K562 treated with DMSO at 1 percent for 24 hours (cell line): Measurements from ENCODE around the gene LTB4R. TPM values are rescaled to one million over a fixed set of nuclear protein-coding genes. Genes with fewer than 3 reads are reported as not detected.

Source experiments
- total RNA-seq: library from RNA; unstranded; fragments of 300-600 nt; gene quantifications from 2 replicates; pipeline ENCODE4 v1.2.3, GENCODE V29; 2022; ENCODE audit warnings: low read depth; ENCODE audit not compliant: insufficient read depth

The LTB4R gene, protein sequence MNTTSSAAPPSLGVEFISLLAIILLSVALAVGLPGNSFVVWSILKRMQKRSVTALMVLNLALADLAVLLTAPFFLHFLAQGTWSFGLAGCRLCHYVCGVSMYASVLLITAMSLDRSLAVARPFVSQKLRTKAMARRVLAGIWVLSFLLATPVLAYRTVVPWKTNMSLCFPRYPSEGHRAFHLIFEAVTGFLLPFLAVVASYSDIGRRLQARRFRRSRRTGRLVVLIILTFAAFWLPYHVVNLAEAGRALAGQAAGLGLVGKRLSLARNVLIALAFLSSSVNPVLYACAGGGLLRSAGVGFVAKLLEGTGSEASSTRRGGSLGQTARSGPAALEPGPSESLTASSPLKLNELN
- total RNA-seq, result 8.1 and 11.2 TPM in 2 replicates

DNA sequence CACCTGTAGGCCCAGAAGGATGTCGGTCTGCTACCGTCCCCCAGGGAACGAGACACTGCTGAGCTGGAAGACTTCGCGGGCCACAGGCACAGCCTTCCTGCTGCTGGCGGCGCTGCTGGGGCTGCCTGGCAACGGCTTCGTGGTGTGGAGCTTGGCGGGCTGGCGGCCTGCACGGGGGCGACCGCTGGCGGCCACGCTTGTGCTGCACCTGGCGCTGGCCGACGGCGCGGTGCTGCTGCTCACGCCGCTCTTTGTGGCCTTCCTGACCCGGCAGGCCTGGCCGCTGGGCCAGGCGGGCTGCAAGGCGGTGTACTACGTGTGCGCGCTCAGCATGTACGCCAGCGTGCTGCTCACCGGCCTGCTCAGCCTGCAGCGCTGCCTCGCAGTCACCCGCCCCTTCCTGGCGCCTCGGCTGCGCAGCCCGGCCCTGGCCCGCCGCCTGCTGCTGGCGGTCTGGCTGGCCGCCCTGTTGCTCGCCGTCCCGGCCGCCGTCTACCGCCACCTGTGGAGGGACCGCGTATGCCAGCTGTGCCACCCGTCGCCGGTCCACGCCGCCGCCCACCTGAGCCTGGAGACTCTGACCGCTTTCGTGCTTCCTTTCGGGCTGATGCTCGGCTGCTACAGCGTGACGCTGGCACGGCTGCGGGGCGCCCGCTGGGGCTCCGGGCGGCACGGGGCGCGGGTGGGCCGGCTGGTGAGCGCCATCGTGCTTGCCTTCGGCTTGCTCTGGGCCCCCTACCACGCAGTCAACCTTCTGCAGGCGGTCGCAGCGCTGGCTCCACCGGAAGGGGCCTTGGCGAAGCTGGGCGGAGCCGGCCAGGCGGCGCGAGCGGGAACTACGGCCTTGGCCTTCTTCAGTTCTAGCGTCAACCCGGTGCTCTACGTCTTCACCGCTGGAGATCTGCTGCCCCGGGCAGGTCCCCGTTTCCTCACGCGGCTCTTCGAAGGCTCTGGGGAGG is at the start of gene LTB4R:
LTB4R (plus strand) TSS at position 857 of the 959 bp plus-strand sequence. CDS start 4,150 bp downstream, outside the sequence.

DNA sequence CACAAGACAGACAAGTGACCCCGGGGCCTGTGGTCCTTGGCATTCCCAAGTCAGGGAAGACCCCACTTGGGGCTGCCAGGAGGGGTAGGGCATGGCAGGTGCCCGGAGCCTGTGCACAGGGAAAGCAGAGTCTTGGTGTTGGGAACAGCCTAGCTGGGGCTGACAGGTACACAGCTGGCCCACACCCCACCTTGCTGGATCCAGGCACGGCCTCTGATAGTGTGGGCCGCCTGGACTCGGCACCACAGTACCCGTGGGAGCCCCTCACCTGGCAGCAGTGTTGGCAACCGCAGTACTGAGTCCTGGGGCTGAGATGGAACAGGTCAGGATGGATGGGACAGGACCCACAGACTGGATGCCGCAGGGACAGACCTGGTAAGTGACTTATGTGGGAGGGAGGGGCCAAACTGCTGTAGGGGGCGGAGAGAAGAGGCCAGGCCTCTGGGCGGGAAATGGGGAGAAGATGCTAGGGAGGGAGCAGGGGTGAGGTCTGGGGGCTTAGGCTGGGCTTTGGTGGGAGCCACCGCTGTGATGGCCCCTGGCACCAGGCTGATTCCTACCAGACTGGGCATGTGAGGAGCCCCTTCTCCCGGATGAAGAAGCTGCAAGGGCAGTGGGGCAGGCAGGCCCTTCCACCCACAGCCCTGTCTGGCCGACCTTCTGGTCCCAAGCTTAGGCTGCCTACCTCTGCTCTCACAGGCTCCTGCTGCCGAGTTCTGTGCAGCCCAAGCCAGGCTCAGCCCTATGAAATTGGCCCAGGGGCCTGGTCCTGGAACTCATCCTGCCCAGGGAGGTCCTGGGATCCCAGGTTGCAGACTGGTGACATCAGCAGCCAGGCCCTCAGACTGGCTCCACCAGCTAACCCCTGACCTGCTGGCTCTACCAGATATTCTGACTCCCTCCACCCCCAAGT is 48.2 kb upstream of the LTB4R start, which contains the start of gene TGM1:
TGM1 (minus strand) TSS at position 357 of the 913 bp plus-strand sequence. CDS start 825 bp downstream, outside the sequence.

DNA sequence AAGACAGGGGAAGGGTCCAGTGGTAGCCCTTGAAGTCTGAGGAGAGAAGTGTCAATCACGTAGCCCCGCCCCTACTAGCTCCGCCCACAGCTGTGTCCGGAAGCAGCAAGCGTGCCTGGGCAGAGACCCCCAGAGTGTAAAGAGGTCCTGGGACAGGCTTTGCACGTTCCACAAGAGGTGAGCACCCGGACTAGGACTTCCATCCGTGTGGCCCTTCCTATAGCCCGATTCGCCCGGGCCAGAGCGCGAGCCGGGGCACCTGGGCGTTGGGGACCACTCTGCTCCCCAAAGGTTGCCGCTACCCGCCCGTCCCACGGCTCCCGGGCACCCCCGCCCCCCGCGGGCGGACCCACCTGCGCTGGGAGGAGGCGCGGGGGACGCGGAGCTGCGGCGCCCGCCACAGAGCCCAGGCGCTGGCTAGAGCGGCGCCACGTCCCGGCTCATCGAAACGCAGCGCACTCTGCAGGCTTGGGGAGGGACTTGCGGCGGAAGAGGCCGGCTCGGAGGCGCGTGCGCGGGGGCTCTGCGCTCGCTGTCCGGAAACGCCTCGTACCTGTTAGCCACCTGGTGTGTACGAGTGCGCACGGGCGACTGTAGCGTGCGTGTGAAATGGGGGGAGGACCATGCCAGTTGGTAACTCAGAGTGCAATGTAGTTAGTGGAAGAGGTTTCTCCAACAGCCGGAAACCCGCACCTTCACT is 40.0 kb upstream of the LTB4R start, which contains the start of gene RABGGTA:
RABGGTA (minus strand) TSS at position 464 of the 700 bp plus-strand sequence. CDS start 482 bp downstream, outside the sequence.

DNA sequence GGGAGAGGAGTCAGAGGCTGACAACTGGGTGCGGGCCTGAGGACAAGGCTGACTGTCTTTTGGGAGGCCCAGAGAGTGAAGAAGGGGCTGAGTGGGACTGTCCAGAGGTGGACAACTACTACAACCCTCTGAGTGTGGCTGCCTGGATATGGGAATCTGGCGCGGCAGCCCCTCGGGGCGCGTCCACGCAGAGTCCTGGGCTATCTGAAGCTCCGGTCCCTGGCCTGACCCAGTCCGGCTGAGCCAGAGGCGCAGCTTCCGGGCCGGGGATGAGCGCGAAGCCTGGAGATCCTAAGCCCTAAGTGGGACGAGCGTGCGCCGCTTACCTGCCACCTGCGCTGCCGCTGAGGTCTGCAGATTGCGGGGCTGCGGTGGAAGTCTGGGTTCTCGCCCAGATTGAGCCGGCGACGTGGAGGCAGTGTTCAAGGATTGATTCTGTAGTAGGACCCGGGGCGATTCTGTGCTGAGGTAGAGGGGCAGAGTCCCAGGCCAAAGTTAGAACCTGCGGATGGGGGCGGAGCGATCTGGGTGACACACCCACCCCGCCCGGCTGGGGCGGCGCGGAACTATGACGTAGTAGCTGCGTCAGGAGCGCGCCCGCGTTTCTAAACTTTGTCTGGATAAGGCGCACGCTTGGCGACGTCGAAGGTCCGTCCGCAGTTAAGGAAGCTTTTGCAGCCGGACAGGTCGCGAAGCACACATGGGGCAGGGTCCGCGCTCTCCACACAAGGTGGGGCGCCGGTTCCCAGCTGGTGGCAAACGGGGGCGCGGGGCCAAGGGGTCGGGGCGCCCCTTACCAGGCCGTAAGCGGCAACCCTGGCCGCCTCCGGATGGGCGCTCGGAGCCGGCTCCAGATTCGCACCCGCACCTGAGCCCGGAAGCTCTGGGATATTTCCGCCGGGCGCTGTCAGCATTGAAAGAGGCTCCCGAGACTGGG is 11.8 kb upstream of the LTB4R start, which contains the start of the genes DHRS1 and NOP9:
DHRS1 (minus strand) TSS at position 526 of the 937 bp plus-strand sequence. CDS start 674 bp downstream, outside the sequence.
NOP9 (plus strand) TSS at position 596 of the 937 bp plus-strand sequence; CDS start at position 701, 105 bp downstream.

DNA sequence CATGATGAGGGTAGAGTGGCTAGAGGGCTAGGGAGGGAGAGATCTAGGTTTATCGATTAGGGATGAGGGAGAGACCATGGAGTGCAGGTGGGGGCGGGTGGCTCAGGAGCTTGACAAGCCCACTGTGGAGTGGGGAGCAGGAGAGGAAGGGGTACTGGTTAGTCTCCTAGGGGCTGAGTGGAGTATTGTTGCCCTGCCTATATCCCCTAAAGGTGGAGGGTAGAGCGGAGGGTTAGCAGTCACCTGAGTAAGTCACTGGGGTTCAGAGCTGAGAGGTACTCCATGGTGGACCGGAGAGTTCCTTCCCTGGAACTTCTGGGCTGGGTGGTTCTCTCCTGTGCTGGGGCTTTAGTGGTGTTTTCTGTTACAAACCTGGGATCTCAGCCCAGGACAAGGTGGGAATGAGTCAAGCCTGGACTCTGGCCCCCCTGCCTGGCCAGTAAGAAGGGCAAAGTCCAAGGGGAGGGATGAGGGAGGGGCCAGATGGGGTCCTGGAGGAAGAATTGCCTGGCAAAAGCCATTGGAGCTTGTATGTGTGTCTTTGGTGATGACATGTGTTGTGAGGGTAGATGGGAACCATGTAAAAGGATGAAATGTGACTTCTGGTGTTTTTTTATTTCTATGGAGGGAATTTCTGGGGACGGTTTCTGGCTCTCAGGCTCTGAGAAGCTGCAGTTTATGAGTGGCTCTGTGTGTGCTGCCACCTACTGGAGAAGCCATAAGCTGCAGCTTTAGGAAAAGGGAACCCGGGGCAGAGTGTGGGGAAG is 3.5 kb upstream of the LTB4R start, which contains the start of gene CIDEB:
CIDEB (minus strand) TSS at position 403 of the 767 bp plus-strand sequence; CDS start at position 284, 119 bp downstream.

DNA sequence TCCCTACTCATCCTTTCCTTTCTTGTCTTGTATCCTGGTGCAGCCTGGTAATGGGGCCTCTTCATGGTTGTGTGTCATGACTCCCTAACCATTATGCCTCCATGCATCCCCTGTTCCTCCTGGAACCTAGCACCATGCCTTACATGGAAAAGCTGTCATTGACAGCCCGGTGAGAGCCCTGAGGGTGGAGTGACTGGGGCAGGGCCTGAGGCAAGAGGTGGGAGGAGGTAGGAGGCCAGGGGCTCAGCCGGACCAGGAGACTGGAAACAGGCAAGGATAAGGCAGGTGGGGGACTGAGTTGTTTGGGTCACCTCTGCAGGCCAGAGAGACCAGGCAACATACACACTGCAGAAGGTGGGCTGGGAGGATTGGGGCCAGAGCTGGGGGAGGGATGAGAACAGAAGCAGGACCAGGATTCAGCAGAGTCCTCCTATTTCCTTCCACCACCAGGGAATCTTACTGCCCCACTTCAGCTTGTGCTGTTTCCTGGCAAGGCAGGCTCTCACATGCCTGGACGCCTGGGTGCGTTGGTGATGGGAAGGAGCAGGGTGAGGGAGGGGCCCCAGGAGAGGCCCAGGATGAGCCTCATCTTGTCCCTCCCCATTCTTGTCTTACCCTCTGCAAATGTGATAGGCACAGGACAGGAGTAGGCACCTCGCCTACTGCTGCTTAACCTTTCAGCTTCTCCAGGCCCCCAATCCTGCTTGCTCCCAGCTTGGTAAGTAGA is 1.6 kb upstream of the LTB4R start, which contains the start of gene LTB4R2:
LTB4R2 (plus strand) TSS at position 603 of the 727 bp plus-strand sequence. CDS start 525 bp downstream, outside the sequence.

DNA sequence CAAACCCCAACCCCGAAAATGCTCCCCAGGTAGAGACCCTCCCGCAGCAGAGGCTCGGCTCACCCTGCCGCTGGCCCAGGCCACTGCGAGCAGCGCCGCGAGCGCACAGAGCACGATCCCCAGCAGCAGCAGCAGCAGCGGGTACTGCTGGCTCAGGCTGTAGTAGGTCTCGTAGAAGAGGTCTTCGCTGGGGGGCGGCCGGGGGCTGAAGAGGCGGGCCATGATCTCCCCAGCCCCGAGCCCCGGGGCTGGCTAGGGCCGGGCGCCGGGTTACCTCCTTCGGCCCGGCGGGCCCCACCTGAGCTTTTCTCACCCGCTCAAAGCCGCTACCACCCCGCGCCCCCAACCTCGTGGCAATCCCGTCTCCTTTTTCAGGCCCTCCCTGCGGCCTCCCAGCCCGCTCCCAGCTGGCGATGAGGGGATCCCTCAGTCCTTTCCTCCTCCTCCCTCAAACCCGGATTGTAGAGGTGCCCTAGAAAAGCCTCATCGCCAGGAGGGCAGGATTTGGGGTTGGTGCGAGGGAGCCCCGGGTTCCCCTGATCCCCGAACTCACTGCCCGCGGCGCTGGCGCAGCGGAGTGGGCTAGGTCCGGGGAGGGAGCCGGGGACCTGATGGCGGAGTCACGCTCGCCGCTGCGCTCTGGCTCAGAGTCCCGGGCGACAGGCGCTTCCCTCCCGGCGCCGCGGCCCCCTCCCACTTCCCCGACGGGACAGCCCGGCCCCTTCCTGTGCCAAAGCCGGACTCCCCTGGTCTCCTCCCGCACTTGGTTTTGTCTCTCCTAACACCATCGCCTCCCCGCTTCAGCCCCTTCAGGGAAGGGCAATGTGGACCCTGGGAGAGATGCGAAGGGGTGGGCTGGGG is 23.4 kb downstream of the LTB4R start, which contains the start of gene ADCY4:
ADCY4 (minus strand) TSS at position 641 of the 861 bp plus-strand sequence; CDS start at position 222, 419 bp downstream.

DNA sequence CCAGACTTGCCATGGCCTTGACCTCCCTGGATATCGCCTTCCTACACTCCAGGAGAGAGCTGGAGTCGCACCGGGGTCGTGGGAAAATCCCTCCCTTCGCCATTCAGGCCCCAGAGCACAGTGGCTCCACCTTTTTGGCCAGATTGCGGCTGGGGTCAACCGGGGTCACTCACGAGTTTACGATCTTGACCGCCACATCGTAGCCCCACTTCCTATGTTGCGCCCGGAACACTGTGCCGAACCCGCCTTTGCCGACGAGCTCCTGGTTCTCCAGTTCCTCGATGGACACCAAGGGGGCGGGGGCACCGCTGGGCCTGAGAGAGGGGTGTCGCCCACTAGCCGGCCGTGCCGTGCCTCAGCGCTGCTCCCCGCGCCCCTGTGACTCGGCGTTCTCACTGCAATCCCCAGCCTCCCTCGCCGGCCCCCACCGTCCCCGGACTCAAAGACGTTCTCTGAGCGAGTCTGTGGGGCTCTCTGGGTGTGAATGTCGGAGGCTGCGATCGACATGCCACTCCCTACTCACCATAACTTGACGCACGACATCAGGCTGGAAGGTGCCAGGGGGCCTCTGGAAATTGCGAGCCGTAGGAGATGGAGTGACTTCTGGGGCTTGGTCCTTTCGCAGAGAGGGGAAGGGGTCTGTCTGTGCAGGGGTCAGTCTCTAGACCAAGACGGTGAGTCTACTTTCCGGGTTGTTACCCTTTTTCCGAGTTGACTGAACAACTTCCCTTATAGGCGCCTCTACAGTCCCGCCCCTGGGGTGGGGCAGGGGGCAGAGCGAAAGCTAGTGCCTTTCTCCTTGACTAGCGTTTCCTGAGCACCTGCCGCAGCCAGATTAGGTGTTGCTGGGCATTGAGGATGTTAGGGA is 28.2 kb downstream of the LTB4R start, which contains the start of gene RIPK3:
RIPK3 (minus strand) TSS at position 708 of the 868 bp plus-strand sequence; CDS start at position 543, 165 bp downstream.

Other genes with a start within 250 kb of the LTB4R start
- not detected in 2 replicates for gene CPNE6, start 239.9 kb upstream of the LTB4R start, total RNA-seq
- 150 and 160 TPM in 2 replicates for gene PCK2, start 217.2 kb upstream of the LTB4R start, total RNA-seq
- gene DCAF11, start 196.7 kb upstream of the LTB4R start, total RNA-seq, result 52.3 and 59.5 TPM in 2 replicates
- gene NRL, start 196.6 kb upstream of the LTB4R start, total RNA-seq, result 1.6 and 2.8 TPM in 2 replicates
- gene FITM1, start 180.8 kb upstream of the LTB4R start, total RNA-seq, result 0.50 TPM in 1 of 2 replicates, not detected in the other
- gene PSME1, start 175.3 kb upstream of the LTB4R start, total RNA-seq, result 169 and 181 TPM in 2 replicates
- 55.6 TPM in 2 replicates for gene EMC9, start 169.9 kb upstream of the LTB4R start, total RNA-seq
- 119 and 129 TPM in 2 replicates for gene PSME2, start 164.9 kb upstream of the LTB4R start, total RNA-seq
- gene RNF31, start 164.0 kb upstream of the LTB4R start, total RNA-seq, result 34.5 and 41.7 TPM in 2 replicates
- gene IRF9, start 150.2 kb upstream of the LTB4R start, total RNA-seq, result 11.9 and 14.2 TPM in 2 replicates
- 1.7 and 2.6 TPM in 2 replicates for gene REC8, start 139.4 kb upstream of the LTB4R start, total RNA-seq
- 16.3 and 21.4 TPM in 2 replicates for gene IPO4, start 122.7 kb upstream of the LTB4R start, total RNA-seq
- gene TM9SF1, start 116.1 kb upstream of the LTB4R start, total RNA-seq, result 22.1 and 25.4 TPM in 2 replicates
- gene TSSK4, start 105.8 kb upstream of the LTB4R start, total RNA-seq, result 0.96 TPM in 1 of 2 replicates, not detected in the other
- gene CHMP4A, start 98.0 kb upstream of the LTB4R start, total RNA-seq, result 63.2 and 63.8 TPM in 2 replicates
- gene MDP1, start 95.4 kb upstream of the LTB4R start, total RNA-seq, result 16.9 and 17.9 TPM in 2 replicates
- gene NEDD8, start 79.1 kb upstream of the LTB4R start, total RNA-seq, result 144 and 171 TPM in 2 replicates
- 56.8 and 59.4 TPM in 2 replicates for gene GMPR2, start 78.6 kb upstream of the LTB4R start, total RNA-seq
- 21.0 and 28.8 TPM in 2 replicates for gene TINF2, start 68.9 kb upstream of the LTB4R start, total RNA-seq
- gene TGM1, start 48.3 kb upstream of the LTB4R start, total RNA-seq, result 1.5 and 3.1 TPM in 2 replicates
- gene RABGGTA, start 39.9 kb upstream of the LTB4R start, total RNA-seq, result 24.9 and 28.0 TPM in 2 replicates
- 41.0 and 43.3 TPM in 2 replicates for gene DHRS1, start 11.7 kb upstream of the LTB4R start, total RNA-seq
- gene NOP9, start 11.7 kb upstream of the LTB4R start, total RNA-seq, result 9.2 and 10.5 TPM in 2 replicates
- not detected in 2 replicates for gene CIDEB, start 3.5 kb upstream of the LTB4R start, total RNA-seq
- gene LTB4R2, start 1.4 kb upstream of the LTB4R start, total RNA-seq, result 5.2 and 5.8 TPM in 2 replicates
- gene ADCY4, start 23.6 kb downstream of the LTB4R start, total RNA-seq, result not detected in 2 replicates
- 0.35 and 0.89 TPM in 2 replicates for gene RIPK3, start 28.5 kb downstream of the LTB4R start, total RNA-seq
- gene NFATC4, start 56.7 kb downstream of the LTB4R start, total RNA-seq, result 1.5 and 1.8 TPM in 2 replicates
- 1.4 and 1.6 TPM in 2 replicates for gene NYNRIN, start 87.5 kb downstream of the LTB4R start, total RNA-seq
- 0.98 and 1.1 TPM in 2 replicates for gene CBLN3, start 118.2 kb downstream of the LTB4R start, total RNA-seq
- 45.0 and 48.5 TPM in 2 replicates for gene KHNYN, start 118.5 kb downstream of the LTB4R start, total RNA-seq
- gene SDR39U1, start 131.3 kb downstream of the LTB4R start, total RNA-seq, result 74.3 and 80.6 TPM in 2 replicates
- not detected in 2 replicates for gene CMA1, start 196.8 kb downstream of the LTB4R start, total RNA-seq